ENCODE measurements around the gene KITLG. TPM values are rescaled to one million over a fixed set of nuclear protein-coding genes. Genes with fewer than 3 reads are reported as not detected.

Gene KITLG
- total and polyA plus RNA-seq, 7 experiments from 2014 or later = 0.05 to 0.24 TPM; not detected in 5

DNA sequence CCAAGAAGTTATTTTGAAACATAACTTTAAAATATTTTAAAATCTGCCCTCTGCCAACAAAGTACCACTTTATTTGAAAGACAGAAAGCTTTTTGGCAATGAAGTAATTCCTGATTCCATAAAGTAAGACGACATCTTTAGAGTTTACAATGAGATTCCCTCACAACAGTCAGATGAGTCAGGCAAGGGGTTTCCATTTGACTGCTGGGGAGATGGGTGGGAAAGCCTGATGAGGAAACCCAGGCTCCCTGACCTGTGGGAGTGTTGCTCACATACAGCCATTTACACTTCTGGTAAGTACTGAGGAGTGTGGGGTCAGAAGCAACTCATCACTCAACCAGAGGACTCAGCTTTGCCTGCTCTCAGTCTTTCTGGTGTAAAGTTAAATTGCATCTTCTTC lies 10.2 kb downstream of the KITLG start:
- H3K9me3 Mint-ChIP-seq = no peaks in the 10 kb centered on the region
- ChIA-PET POLR2A (no interaction called here), CTCF (no interaction called here)
- H3K36me3 ChIP-seq (ENCODE audit: control insufficient read depth in 2 of 3, insufficient read depth in 3 of 3, low read length in 3 of 3) = no peaks in the 10 kb centered on the region
- DNase-seq = no peak
- H3K27ac Mint-ChIP-seq = no peak overlapping the region
- no peaks in the 10 kb centered on the region for H3K36me3 Mint-ChIP-seq
- H3K4me1 ChIP-seq (ENCODE audit: control insufficient read depth in 2 of 2, insufficient read depth in 2 of 2, low read length in 2 of 2) = no peaks in the 10 kb centered on the region
- H3K4me3 ChIP-seq (ENCODE audit: low read length) = no peak overlapping the region
- H3K27me3 ChIP-seq (ENCODE audit: control insufficient read depth in 2 of 2, insufficient read depth in 2 of 2, low read length in 2 of 2) = no peaks in the 10 kb centered on the region
- no peak for ATAC-seq
- no peaks in the 10 kb centered on the region for H3K9me3 ChIP-seq (ENCODE audit: control insufficient read depth in 2 of 3, low read length in 3 of 3)
- peaks cover 0 to 5% (median 1%) of the 10 kb centered on the region in 5 donors for H3K27me3 Mint-ChIP-seq
- intact Hi-C loops (cut with micrococcal nuclease) = no loop called here
- H3K27ac ChIP-seq (ENCODE audit: low read depth, low read length) = no peak overlapping the region
- H3K4me3 Mint-ChIP-seq = no peak overlapping the region
- H3K4me1 Mint-ChIP-seq = no peaks in the 10 kb centered on the region

GRCh38 chr12:88566430-88566829 lies 13.8 kb downstream of the KITLG start:
- Histone ChIP-seq H3K27me3 (ENCODE audit: control insufficient read depth in 2 of 2, insufficient read depth in 2 of 2, low read length in 2 of 2) (no peaks in the 10 kb centered on the region), H3K4me1 (ENCODE audit: control insufficient read depth in 2 of 2, insufficient read depth in 2 of 2, low read length in 2 of 2) (no peaks in the 10 kb centered on the region), H3K4me3 (ENCODE audit: low read length) (no peak overlapping the region), H3K36me3 (ENCODE audit: control insufficient read depth in 2 of 3, insufficient read depth in 3 of 3, low read length in 3 of 3) (no peaks in the 10 kb centered on the region), H3K9me3 (ENCODE audit: control insufficient read depth in 2 of 3, low read length in 3 of 3) (no peaks in the 10 kb centered on the region), H3K27ac (ENCODE audit: low read depth, low read length) (no peak overlapping the region)
- Mint-ChIP-seq H3K27me3 (peaks cover 0 to 5% (median 0%) of the 10 kb centered on the region in 5 donors), H3K4me1 (no peaks in the 10 kb centered on the region), H3K36me3 (no peaks in the 10 kb centered on the region), H3K4me3 (no peak overlapping the region), H3K27ac (no peak overlapping the region), H3K9me3 (peaks cover 0 to 3% (median 0%) of the 10 kb centered on the region in 11 donors)
- intact Hi-C loops (cut with micrococcal nuclease) = no loop called here
- CTCF ChIA-PET = no interaction called here
- POLR2A ChIA-PET = no interaction called here
- ATAC-seq (no peak), DNase-seq (no peak)

GRCh38 chr12:88562846-88563582 lies 17.3 kb downstream of the KITLG start:
- no peaks in the 10 kb centered on the region for H3K4me1 Mint-ChIP-seq
- Histone ChIP-seq H3K9me3 (ENCODE audit: control insufficient read depth in 2 of 3, low read length in 3 of 3) (no peaks in the 10 kb centered on the region), H3K4me3 (ENCODE audit: low read length) (no peak overlapping the region), H3K27me3 (ENCODE audit: control insufficient read depth in 2 of 2, insufficient read depth in 2 of 2, low read length in 2 of 2) (no peaks in the 10 kb centered on the region), H3K27ac (ENCODE audit: low read depth, low read length) (no peak overlapping the region), H3K4me1 (ENCODE audit: control insufficient read depth in 2 of 2, insufficient read depth in 2 of 2, low read length in 2 of 2) (no peaks in the 10 kb centered on the region), H3K36me3 (ENCODE audit: control insufficient read depth in 2 of 3, insufficient read depth in 3 of 3, low read length in 3 of 3) (no peaks in the 10 kb centered on the region)
- no peak overlapping the region for H3K27ac Mint-ChIP-seq
- H3K4me3 Mint-ChIP-seq = no peak overlapping the region
- no peaks in the 10 kb centered on the region for H3K36me3 Mint-ChIP-seq
- POLR2A ChIA-PET = no interaction called here
- peaks cover 0 to 3% (median 0%) of the 10 kb centered on the region in 11 donors for H3K9me3 Mint-ChIP-seq
- H3K27me3 Mint-ChIP-seq = peaks cover 0 to 5% (median 0%) of the 10 kb centered on the region in 5 donors
- intact Hi-C loops (cut with micrococcal nuclease) = no loop called here
- no peak for DNase-seq
- ATAC-seq = no peak
- CTCF ChIA-PET = no interaction called here

- Mint-ChIP-seq H3K27ac (no peak overlapping the region), H3K4me3 (no peak overlapping the region), H3K9me3 (peaks cover 0 to 3% (median 0%) of the 10 kb centered on the region in 11 donors), H3K4me1 (no peaks in the 10 kb centered on the region), H3K27me3 (peaks cover 0 to 5% (median 0%) of the 10 kb centered on the region in 5 donors), H3K36me3 (no peaks in the 10 kb centered on the region)
- Histone ChIP-seq H3K27ac (ENCODE audit: low read depth, low read length) (no peak overlapping the region), H3K27me3 (ENCODE audit: control insufficient read depth in 2 of 2, insufficient read depth in 2 of 2, low read length in 2 of 2) (no peaks in the 10 kb centered on the region), H3K4me3 (ENCODE audit: low read length) (no peak overlapping the region), H3K9me3 (ENCODE audit: control insufficient read depth in 2 of 3, low read length in 3 of 3) (no peaks in the 10 kb centered on the region), H3K36me3 (ENCODE audit: control insufficient read depth in 2 of 3, insufficient read depth in 3 of 3, low read length in 3 of 3) (no peaks in the 10 kb centered on the region), H3K4me1 (ENCODE audit: control insufficient read depth in 2 of 2, insufficient read depth in 2 of 2, low read length in 2 of 2) (no peaks in the 10 kb centered on the region)
- no peak for ATAC-seq
- no peak for DNase-seq
- ChIA-PET POLR2A (no interaction called here), CTCF (no interaction called here)
- intact Hi-C loops (cut with micrococcal nuclease) = no loop called here
Measured at GRCh38 chr12:88562151-88562550, 18.1 kb downstream of the KITLG start.

GRCh38 chr12:88559772-88560171 lies 20.5 kb downstream of the KITLG start:
- H3K4me1 Mint-ChIP-seq = no peaks in the 10 kb centered on the region
- no peak overlapping the region for H3K27ac Mint-ChIP-seq
- ChIA-PET CTCF (no interaction called here), POLR2A (no interaction called here)
- Histone ChIP-seq H3K4me1 (ENCODE audit: control insufficient read depth in 2 of 2, insufficient read depth in 2 of 2, low read length in 2 of 2) (no peaks in the 10 kb centered on the region), H3K27ac (ENCODE audit: low read depth, low read length) (no peak overlapping the region), H3K27me3 (ENCODE audit: control insufficient read depth in 2 of 2, insufficient read depth in 2 of 2, low read length in 2 of 2) (no peaks in the 10 kb centered on the region), H3K9me3 (ENCODE audit: control insufficient read depth in 2 of 3, low read length in 3 of 3) (no peaks in the 10 kb centered on the region), H3K4me3 (ENCODE audit: low read length) (no peak overlapping the region), H3K36me3 (ENCODE audit: control insufficient read depth in 2 of 3, insufficient read depth in 3 of 3, low read length in 3 of 3) (no peaks in the 10 kb centered on the region)
- intact Hi-C loops (cut with micrococcal nuclease) = no loop called here
- no peaks in the 10 kb centered on the region for H3K36me3 Mint-ChIP-seq
- peaks cover 0 to 4% (median 0%) of the 10 kb centered on the region in 5 donors for H3K27me3 Mint-ChIP-seq
- ATAC-seq (no peak), DNase-seq (no peak)
- H3K4me3 Mint-ChIP-seq = no peak overlapping the region
- peaks cover 0 to 11% (median 0%) of the 10 kb centered on the region in 11 donors for H3K9me3 Mint-ChIP-seq

DNA sequence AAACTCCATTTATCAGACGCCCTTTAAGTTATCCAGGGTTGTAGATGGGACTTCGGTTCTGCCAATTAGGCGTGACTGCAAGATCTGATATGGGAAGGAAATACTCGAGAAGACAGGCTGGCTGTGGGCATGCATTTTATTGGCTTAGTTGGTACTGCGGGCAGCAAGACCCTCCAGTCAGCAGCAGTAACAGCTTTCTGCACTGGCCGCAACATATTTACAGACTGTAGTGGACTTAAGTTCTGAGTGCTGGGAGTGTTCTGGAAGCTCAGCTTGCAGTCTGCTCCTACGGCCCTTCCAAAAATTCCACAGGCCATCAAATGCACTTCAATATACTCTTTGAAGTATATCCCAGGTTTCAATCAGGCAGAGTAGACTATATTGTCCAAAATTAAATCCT lies 21.1 kb downstream of the KITLG start:
- no peaks in the 10 kb centered on the region for H3K4me1 Mint-ChIP-seq
- Histone ChIP-seq H3K4me3 (ENCODE audit: low read length) (no peak overlapping the region), H3K36me3 (ENCODE audit: control insufficient read depth in 2 of 3, insufficient read depth in 3 of 3, low read length in 3 of 3) (no peaks in the 10 kb centered on the region), H3K27me3 (ENCODE audit: control insufficient read depth in 2 of 2, insufficient read depth in 2 of 2, low read length in 2 of 2) (no peaks in the 10 kb centered on the region), H3K4me1 (ENCODE audit: control insufficient read depth in 2 of 2, insufficient read depth in 2 of 2, low read length in 2 of 2) (no peaks in the 10 kb centered on the region), H3K27ac (ENCODE audit: low read depth, low read length) (no peak overlapping the region), H3K9me3 (ENCODE audit: control insufficient read depth in 2 of 3, low read length in 3 of 3) (no peaks in the 10 kb centered on the region)
- H3K4me3 Mint-ChIP-seq = no peak overlapping the region
- POLR2A ChIA-PET = no interaction called here
- no peaks in the 10 kb centered on the region for H3K36me3 Mint-ChIP-seq
- H3K27ac Mint-ChIP-seq = no peak overlapping the region
- H3K27me3 Mint-ChIP-seq = peaks cover 0 to 4% (median 0%) of the 10 kb centered on the region in 5 donors
- no peak for DNase-seq
- CTCF ChIA-PET = no interaction called here
- ATAC-seq = no peak
- peaks cover 0 to 11% (median 0%) of the 10 kb centered on the region in 11 donors for H3K9me3 Mint-ChIP-seq
- intact Hi-C loops (cut with micrococcal nuclease) = no loop called here

DNA sequence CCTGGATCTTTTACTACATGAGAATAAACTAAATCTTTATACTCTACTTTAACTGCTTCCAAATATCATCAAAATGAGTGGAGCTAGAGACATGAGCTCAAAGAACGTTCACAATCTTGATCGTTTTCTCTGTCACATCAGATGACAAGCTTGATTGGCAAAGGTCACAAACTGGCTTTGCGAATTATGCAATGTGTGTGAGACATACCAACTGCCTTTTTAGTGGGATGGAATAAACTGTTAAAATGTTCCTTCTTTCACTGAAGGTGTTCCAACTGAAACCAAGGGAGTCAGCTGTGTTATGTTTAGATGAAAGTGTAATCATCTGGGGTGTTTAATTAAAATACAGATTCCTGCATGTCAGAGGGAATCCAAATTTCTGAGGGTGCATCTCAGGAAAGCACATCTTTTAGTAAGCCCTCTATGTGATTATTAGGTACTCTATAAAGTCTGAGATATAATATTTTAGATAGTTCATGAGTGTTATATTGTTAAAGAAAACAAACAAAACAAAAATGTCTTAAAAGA lies 21.9 kb downstream of the KITLG start:
- H3K4me1 ChIP-seq (ENCODE audit: control insufficient read depth in 2 of 2, insufficient read depth in 2 of 2, low read length in 2 of 2) = no peaks in the 10 kb centered on the region
- ATAC-seq = no peak
- H3K9me3 Mint-ChIP-seq = peaks cover 0 to 11% (median 0%) of the 10 kb centered on the region in 11 donors
- H3K27me3 ChIP-seq (ENCODE audit: control insufficient read depth in 2 of 2, insufficient read depth in 2 of 2, low read length in 2 of 2) = no peaks in the 10 kb centered on the region
- H3K27ac Mint-ChIP-seq = no peak overlapping the region
- POLR2A ChIA-PET = no interaction called here
- H3K36me3 Mint-ChIP-seq = no peaks in the 10 kb centered on the region
- no peaks in the 10 kb centered on the region for H3K9me3 ChIP-seq (ENCODE audit: control insufficient read depth in 2 of 3, low read length in 3 of 3)
- no peak for DNase-seq
- no peak overlapping the region for H3K4me3 Mint-ChIP-seq
- H3K27me3 Mint-ChIP-seq = peaks cover 0 to 4% (median 0%) of the 10 kb centered on the region in 5 donors
- intact Hi-C loops (cut with micrococcal nuclease) = no loop called here
- no peak overlapping the region for H3K4me3 ChIP-seq (ENCODE audit: low read length)
- CTCF ChIA-PET = no interaction called here
- no peak overlapping the region for H3K27ac ChIP-seq (ENCODE audit: low read depth, low read length)
- H3K36me3 ChIP-seq (ENCODE audit: control insufficient read depth in 2 of 3, insufficient read depth in 3 of 3, low read length in 3 of 3) = no peaks in the 10 kb centered on the region
- H3K4me1 Mint-ChIP-seq = no peaks in the 10 kb centered on the region
